ENCODE measurements around the gene YIF1A. TPM values are rescaled to one million over a fixed set of nuclear protein-coding genes. Genes with fewer than 3 reads are reported as not detected.
A peak's percentile ranks its signal among the peaks of the same experiment; 100 is the strongest.
"Not testable (repeated sequence)": the region's sequence is repeated elsewhere in the genome, so short reads cannot be mapped to it uniquely, and the experiment has no call there.

Gene YIF1A
- total RNA-seq, 4 donors from 2014 or later = 57.7 to 92.5 (median 85.4) TPM

DNA sequence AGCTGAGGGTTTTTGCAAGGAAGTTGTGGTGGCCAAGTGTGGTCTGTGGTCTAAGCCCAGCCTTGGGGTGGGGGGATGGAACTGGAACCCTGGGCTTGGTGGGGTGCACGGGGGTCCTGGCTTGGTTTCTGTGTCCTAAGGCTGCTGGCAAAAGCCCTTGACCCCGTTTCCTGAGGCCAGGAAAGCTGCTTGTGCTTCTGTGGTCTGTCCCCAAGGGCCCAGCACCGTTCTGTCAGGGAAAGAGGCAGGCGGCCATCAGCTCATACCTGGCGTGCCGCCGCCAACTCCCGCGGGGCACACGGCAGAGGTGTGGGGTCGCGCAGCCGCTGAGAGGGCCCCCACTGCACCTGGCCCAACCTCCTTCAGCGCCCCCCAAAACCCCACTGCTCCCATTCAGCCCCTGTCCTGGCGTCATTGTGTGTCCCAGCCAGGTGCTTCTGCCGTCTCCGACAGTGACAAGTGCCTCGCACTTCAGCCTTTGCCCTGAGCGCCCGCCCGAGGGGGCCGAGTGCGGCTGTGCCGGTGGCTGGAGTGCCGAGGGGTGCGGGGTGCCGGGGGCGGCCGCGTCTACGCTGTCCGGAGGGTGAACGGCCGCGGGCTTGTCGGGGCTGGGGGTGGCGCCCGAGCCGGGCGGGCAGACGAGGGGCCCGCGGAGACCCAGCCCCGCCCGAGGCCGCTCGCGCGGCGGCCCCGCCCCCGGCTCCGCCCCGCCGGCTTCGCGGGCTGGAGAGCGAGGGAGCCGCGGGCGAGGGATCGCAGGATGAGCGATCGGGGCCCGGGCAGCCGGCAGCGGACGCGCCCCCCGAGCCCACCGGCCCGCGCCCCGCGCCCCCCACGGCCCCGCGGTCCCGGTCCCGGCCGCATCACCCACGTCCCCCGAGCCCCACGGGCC lies 11.2 kb downstream of the YIF1A start, which contains the start of gene CNIH2:
Gene CNIH2 (plus strand): TSS at position 705 of the 892 bp plus-strand sequence. CDS start 282 bp downstream, outside the sequence.
- H3K4me1 ChIP-seq = peaks cover 15 to 31% (median 25%) of the 10 kb centered on the region in 4 donors
- no peak for DNase-seq (ENCODE audit: extremely low spot score)
- H3K9me3 ChIP-seq = no peaks in the 10 kb centered on the region
- H3K27me3 ChIP-seq = no peaks in the 10 kb centered on the region
- peak within 1 kb of the TSS; percentile 58 to 76 (median 70) for H3K27ac ChIP-seq (replicated peaks in 1 of 4)
- TF ChIP-seq POLR2A (IDR thresholded peaks at IDR 0.05; ENCODE audit: low read depth) = no peak
- TF ChIP-seq EP300 (IDR thresholded peaks at IDR 0.05) = no peak
- TF ChIP-seq, protein P1, sequence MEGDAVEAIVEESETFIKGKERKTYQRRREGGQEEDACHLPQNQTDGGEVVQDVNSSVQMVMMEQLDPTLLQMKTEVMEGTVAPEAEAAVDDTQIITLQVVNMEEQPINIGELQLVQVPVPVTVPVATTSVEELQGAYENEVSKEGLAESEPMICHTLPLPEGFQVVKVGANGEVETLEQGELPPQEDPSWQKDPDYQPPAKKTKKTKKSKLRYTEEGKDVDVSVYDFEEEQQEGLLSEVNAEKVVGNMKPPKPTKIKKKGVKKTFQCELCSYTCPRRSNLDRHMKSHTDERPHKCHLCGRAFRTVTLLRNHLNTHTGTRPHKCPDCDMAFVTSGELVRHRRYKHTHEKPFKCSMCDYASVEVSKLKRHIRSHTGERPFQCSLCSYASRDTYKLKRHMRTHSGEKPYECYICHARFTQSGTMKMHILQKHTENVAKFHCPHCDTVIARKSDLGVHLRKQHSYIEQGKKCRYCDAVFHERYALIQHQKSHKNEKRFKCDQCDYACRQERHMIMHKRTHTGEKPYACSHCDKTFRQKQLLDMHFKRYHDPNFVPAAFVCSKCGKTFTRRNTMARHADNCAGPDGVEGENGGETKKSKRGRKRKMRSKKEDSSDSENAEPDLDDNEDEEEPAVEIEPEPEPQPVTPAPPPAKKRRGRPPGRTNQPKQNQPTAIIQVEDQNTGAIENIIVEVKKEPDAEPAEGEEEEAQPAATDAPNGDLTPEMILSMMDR (IDR thresholded peaks at IDR 0.05) = no peak
- peak in 1 of 2 donors; percentile 20 for TF ChIP-seq POLR2AphosphoS5 (IDR thresholded peaks at IDR 0.05)
- intact Hi-C loops (cut with DNase I) = no loop called here
- peaks cover 23 to 43% (median 42%) of the 10 kb centered on the region in 4 donors for H3K36me3 ChIP-seq
- WGBS = 28% methylated on average over 2 of the region's 84 CpGs
- H3K4me3 ChIP-seq = peak within 1 kb of the TSS; percentile 44 to 56 (median 50)

DNA sequence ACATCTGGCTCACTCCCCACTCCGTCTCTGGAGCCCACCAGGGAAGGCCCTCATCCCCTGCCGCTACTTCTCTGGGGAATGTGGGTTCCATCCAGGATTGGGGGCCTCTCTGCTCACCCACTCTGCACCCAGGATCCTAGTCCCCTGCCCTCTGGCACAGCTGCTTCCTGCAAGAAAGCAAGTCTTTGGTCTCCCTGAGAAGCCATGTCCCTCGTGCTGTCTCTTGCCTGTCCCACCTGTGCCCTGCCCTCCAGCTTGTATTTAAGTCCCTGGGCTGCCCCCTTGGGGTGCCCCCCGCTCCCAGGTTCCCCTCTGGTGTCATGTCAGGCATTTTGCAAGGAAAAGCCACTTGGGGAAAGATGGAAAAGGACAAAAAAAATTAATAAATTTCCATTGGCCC lies 11.9 kb downstream of the YIF1A start:
- H3K27me3 ChIP-seq; DNase-seq (ENCODE audit: extremely low spot score); H3K9me3 ChIP-seq; intact Hi-C loops (cut with DNase I); H3K4me3 ChIP-seq: not testable (repeated sequence)
- Histone ChIP-seq H3K27ac (replicated peaks in 1 of 4) (peak overlapping the region; percentile 58 to 76 (median 70)), H3K4me1 (peaks cover 9 to 31% (median 19%) of the 10 kb centered on the region in 4 donors), H3K36me3 (peaks cover 30 to 50% (median 49%) of the 10 kb centered on the region in 4 donors)
- 75% methylated on average over 4 of the region's 4 CpGs for WGBS

DNA sequence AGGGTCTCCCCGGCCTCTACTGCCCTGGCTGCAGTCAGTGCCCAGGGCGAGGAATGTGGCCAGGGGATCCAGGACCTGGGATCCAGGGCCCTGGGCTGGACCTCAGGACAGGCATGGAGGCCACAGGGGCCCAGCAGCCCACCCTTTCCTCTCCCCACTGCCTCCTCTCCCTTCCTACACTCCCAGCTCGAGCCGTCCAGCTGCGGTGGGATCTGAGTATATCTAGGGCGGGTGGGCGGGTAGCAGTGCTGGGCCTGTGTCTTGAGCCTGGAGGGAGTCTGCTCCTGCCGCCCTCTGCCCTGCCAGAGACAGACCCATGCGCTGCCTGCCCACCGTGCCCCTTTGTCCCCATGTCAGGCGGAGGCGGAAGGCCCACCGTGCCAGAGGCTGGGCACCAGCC lies 12.3 kb downstream of the YIF1A start:
- H3K36me3 ChIP-seq = peaks cover 34 to 54% (median 53%) of the 10 kb centered on the region in 4 donors
- H3K9me3 ChIP-seq; H3K4me3 ChIP-seq; DNase-seq (ENCODE audit: extremely low spot score); intact Hi-C loops (cut with DNase I); H3K27me3 ChIP-seq; H3K27ac ChIP-seq (replicated peaks in 1 of 4): not testable (repeated sequence)
- 70% methylated on average over 6 of the region's 13 CpGs for WGBS
- H3K4me1 ChIP-seq = peaks cover 8 to 31% (median 16%) of the 10 kb centered on the region in 4 donors

DNA sequence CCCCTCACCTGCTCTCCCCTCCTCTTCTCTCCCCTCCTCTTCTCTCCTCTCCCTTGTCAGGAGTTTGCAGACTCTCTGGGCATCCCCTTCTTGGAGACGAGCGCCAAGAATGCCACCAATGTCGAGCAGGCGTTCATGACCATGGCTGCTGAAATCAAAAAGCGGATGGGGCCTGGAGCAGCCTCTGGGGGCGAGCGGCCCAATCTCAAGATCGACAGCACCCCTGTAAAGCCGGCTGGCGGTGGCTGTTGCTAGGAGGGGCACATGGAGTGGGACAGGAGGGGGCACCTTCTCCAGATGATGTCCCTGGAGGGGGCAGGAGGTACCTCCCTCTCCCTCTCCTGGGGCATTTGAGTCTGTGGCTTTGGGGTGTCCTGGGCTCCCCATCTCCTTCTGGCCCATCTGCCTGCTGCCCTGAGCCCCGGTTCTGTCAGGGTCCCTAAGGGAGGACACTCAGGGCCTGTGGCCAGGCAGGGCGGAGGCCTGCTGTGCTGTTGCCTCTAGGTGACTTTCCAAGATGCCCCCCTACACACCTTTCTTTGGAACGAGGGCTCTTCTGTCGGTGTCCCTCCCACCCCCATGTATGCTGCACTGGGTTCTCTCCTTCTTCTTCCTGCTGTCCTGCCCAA lies 12.8 kb downstream of the YIF1A start:
- TF ChIP-seq, protein P1 (IDR thresholded peaks at IDR 0.05) = no peak
- no peak for TF ChIP-seq EP300 (IDR thresholded peaks at IDR 0.05)
- no peak for TF ChIP-seq POLR2AphosphoS5 (IDR thresholded peaks at IDR 0.05)
- TF ChIP-seq POLR2A (IDR thresholded peaks at IDR 0.05; ENCODE audit: low read depth) = no peak
- peaks cover 8 to 36% (median 20%) of the 10 kb centered on the region in 4 donors for H3K4me1 ChIP-seq
- 87% methylated on average over 13 of the region's 14 CpGs for WGBS
- H3K27ac ChIP-seq (replicated peaks in 1 of 4) = no peak overlapping the region
- H3K4me3 ChIP-seq = no peak overlapping the region
- intact Hi-C loops (cut with DNase I) = no loop called here
- DNase-seq (ENCODE audit: extremely low spot score) = no peak
- H3K36me3 ChIP-seq = peaks cover 35 to 57% (median 55%) of the 10 kb centered on the region in 4 donors
- H3K9me3 ChIP-seq = no peaks in the 10 kb centered on the region
- H3K27me3 ChIP-seq = no peaks in the 10 kb centered on the region

DNA sequence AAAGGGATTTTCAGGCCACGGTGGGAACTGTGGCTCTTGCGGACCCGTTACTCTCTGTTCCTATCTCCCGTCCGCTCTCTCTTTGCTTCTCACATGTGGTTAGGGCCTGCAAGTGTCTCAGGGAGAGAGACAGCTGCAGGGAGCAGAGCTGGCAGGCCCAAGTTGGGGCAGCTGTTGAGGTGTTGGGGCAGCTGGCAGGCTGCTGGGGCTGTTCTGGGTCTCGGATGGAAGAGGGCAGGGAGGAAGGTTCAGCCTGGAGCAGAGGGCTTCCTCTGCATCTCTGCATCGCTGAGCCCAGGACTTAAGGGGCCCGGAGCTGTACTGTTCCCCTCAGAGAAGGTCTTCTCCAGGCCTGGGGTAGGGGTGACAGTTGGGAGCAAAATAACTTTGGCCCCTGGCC lies 13.5 kb downstream of the YIF1A start:
- Histone ChIP-seq H3K4me3 (no peak overlapping the region), H3K27me3 (no peaks in the 10 kb centered on the region), H3K9me3 (no peaks in the 10 kb centered on the region), H3K4me1 (peaks cover 12 to 43% (median 27%) of the 10 kb centered on the region in 4 donors), H3K36me3 (peaks cover 35 to 64% (median 55%) of the 10 kb centered on the region in 4 donors), H3K27ac (replicated peaks in 1 of 4) (no peak overlapping the region)
- intact Hi-C loops (cut with DNase I) = no loop called here
- 93% methylated on average over 6 of the region's 8 CpGs for WGBS
- no peak for TF ChIP-seq EP300 (IDR thresholded peaks at IDR 0.05)
- TF ChIP-seq, protein P1 (IDR thresholded peaks at IDR 0.05) = no peak
- no peak for TF ChIP-seq POLR2A (IDR thresholded peaks at IDR 0.05; ENCODE audit: low read depth)
- no peak for TF ChIP-seq POLR2AphosphoS5 (IDR thresholded peaks at IDR 0.05)
- DNase-seq (ENCODE audit: extremely low spot score) = no peak

Data from esophagus muscularis mucosa (tissue), 4 donors.